HepG2 (cell line): ENCODE data around the gene B4GALT4. TPM values are rescaled to one million over a fixed set of nuclear protein-coding genes. Genes with fewer than 3 reads are reported as not detected.

Experiments
- ATAC-seq: fragments of 200-7000 bp; cut with Tn5 transposase; 3 replicates; pipeline ENCODE4 v1.9.1; 2020; ENCODE audit warnings: mild to moderate bottlenecking, moderate library complexity
- BruUV-seq: library from RNA; stranded (reverse); fragments of 400-500 nt; replicated peaks from 2 replicates; lab custom pipeline; 2021; lab: Mats Ljungman, UMichigan
- CTCF ChIA-PET: fragments of 300-600 bp; formaldehyde crosslinking; extraction: SDS; loops from one replicate; lab custom pipeline; 2021; ENCODE audit warnings: low total read pairs, inconsistent platforms, low intra/inter-chr PET ratio; lab: Yijun Ruan, JAX
- POLR2A ChIA-PET: fragments of 350-600 bp; sonication (Branson Sonifier 250); formaldehyde crosslinking; loops from one replicate; lab custom pipeline; 2020; ENCODE audit warnings: antibody characterized with exemption, inconsistent platforms; lab: Yijun Ruan, JAX
- DNase-seq: peaks from one replicate; pipeline ENCODE4 v3.0.0-alpha.2; 2015; ENCODE audit warnings: low spot score
- FAIRE-seq: peaks from 3 replicates; lab custom pipeline; 2011; peaks lifted over from hg19 to GRCh38; lab: Jason Lieb, UNC
- H2AFZ ChIP-seq: one replicate; pipeline ENCODE4 v1.6.1; 2011; ENCODE audit warnings: low read length, inconsistent platforms
- H3K27ac ChIP-seq: fragments of 300-600 bp; 3 replicates; pipeline ENCODE4 v1.8.0; 2011; ENCODE audit warnings: mixed run types, mild to moderate bottlenecking, mixed read lengths, low read length, inconsistent platforms; ENCODE audit not compliant: insufficient read depth; ENCODE audit errors: extremely low read length
- H3K27me3 ChIP-seq, 2 experiments: fragments of 200-600 bp in 1 of 2; 2 replicates in 1 of 2; 3 replicates in 1 of 2; pipeline versions ENCODE4 v1.6.0 to v1.8.0; 2011; ENCODE audit warnings: low read length in 2 of 2, mild to moderate bottlenecking in 2 of 2, moderate library complexity in 2 of 2, inconsistent platforms in 1 of 2; ENCODE audit not compliant: insufficient read depth in 2 of 2, control insufficient read depth in 1 of 2
- H3K36me3 ChIP-seq, 2 experiments: fragments of 200-600 bp in 1 of 2; replicated peaks in 1 of 2; 2 replicates in 1 of 2; 3 replicates in 1 of 2; pipeline versions ENCODE4 v1.5.1 to v1.8.0; 2011; ENCODE audit warnings: low read length in 2 of 2, inconsistent platforms in 1 of 2; ENCODE audit not compliant: insufficient read depth in 2 of 2, control insufficient read depth in 1 of 2
- H3K4me1 ChIP-seq: 2 replicates; pipeline ENCODE4 v1.5.1; 2012; ENCODE audit warnings: low read length, inconsistent platforms; ENCODE audit not compliant: insufficient read depth
- H3K4me2 ChIP-seq: 2 replicates; pipeline ENCODE4 v1.6.0; 2011; ENCODE audit warnings: low read depth, low read length, inconsistent platforms
- H3K4me3 ChIP-seq, 3 experiments: fragments of 200-600 bp in 1 of 3; sonication (generic), shearing (Covaris generic) in 1 of 3; replicated peaks in 1 of 3; 2 replicates each; pipeline ENCODE4 v1.5.1; 2011 to 2016; ENCODE audit warnings: low read length in 3 of 3, inconsistent platforms in 2 of 3, low read depth in 2 of 3, mild to moderate bottlenecking in 2 of 3, control low read depth in 1 of 3, mixed read lengths in 1 of 3; ENCODE audit not compliant: insufficient read depth in 1 of 3
- H3K79me2 ChIP-seq: one replicate; pipeline ENCODE4 v1.6.1; 2011; ENCODE audit warnings: low read length, inconsistent platforms; ENCODE audit not compliant: insufficient read depth
- H3K9ac ChIP-seq: 2 replicates; pipeline ENCODE4 v1.6.0; 2011; ENCODE audit warnings: mild to moderate bottlenecking, low read depth, low read length, inconsistent platforms; ENCODE audit not compliant: insufficient read depth
- H3K9me3 ChIP-seq: 2 replicates; pipeline ENCODE4 v1.5.1; 2012; ENCODE audit warnings: mild to moderate bottlenecking, low read length
- H4K20me1 ChIP-seq: 2 replicates; pipeline ENCODE4 v1.6.0; 2011; ENCODE audit warnings: inconsistent platforms, mild to moderate bottlenecking, low read length, moderate library complexity; ENCODE audit not compliant: insufficient read depth
- ERF ChIP-seq: IDR thresholded peaks from 2 replicates; pipeline ENCODE4 v1.6.1; 2018; ENCODE audit warnings: missing biosample characterization, missing genetic modification reagents
- HNRNPH1 ChIP-seq: fragments of 200-400 bp; formaldehyde crosslinking; optimal IDR thresholded peaks from 2 replicates; pipeline ENCODE3; 2017; ENCODE audit warnings: mild to moderate bottlenecking, low read depth, low read length
- MAZ ChIP-seq, 2 experiments: sonication (generic) in 1 of 2; formaldehyde crosslinking in 1 of 2; IDR thresholded peaks; 2 replicates each; pipeline versions ENCODE4 v1.5.0 to v1.6.1; 2012 to 2020; ENCODE audit warnings: low read depth in 2 of 2, mild to moderate bottlenecking in 2 of 2, borderline replicate concordance in 1 of 2, improper control_type of control experiment in 1 of 2, low read length in 1 of 2, missing genetic modification reagents in 1 of 2, moderate library complexity in 1 of 2
- STAT5B ChIP-seq: sonication (generic); formaldehyde crosslinking; IDR thresholded peaks from 2 replicates; pipeline ENCODE4 v1.4.0; 2020; ENCODE audit warnings: missing genetic modification reagents
- TAF1 ChIP-seq: sonication (generic); formaldehyde crosslinking; IDR thresholded peaks from 2 replicates; pipeline ENCODE4 v1.4.0; 2020; ENCODE audit warnings: missing genetic modification reagents
- THRA ChIP-seq: sonication (generic); formaldehyde crosslinking; IDR thresholded peaks from 2 replicates; pipeline ENCODE4 v1.4.0; 2020; ENCODE audit warnings: missing genetic modification reagents, borderline replicate concordance
- ZBED4 ChIP-seq: sonication (generic); formaldehyde crosslinking; IDR thresholded peaks from 2 replicates; pipeline ENCODE4 v1.4.0; 2020; ENCODE audit warnings: missing genetic modification reagents, borderline replicate concordance
- ZFP91 ChIP-seq: sonication (generic); formaldehyde crosslinking; IDR thresholded peaks from 2 replicates; pipeline ENCODE4 v1.9.0; 2022; ENCODE audit warnings: missing genetic modification reagents, mild to moderate bottlenecking, borderline replicate concordance
- ZNF549 ChIP-seq: sonication (generic); formaldehyde crosslinking; IDR thresholded peaks from 2 replicates; pipeline ENCODE4 v1.5.0; 2020; ENCODE audit warnings: missing genetic modification reagents
- ZNF556 ChIP-seq: sonication (generic); formaldehyde crosslinking; IDR thresholded peaks from 2 replicates; pipeline ENCODE4 v1.4.0; 2020; ENCODE audit warnings: mild to moderate bottlenecking, missing genetic modification reagents, borderline replicate concordance
- ZNF788 ChIP-seq: sonication (generic); formaldehyde crosslinking; IDR thresholded peaks from 2 replicates; pipeline ENCODE4 v1.5.0; 2020; ENCODE audit warnings: mild to moderate bottlenecking, missing genetic modification reagents, borderline replicate concordance
- ZNF850 ChIP-seq: sonication (generic); formaldehyde crosslinking; conservative IDR thresholded peaks from 2 replicates; pipeline ENCODE4 v1.9.0; 2021; ENCODE audit warnings: mild to moderate bottlenecking, missing genetic modification reagents
- WGBS: methylation state at CpG from one replicate; pipeline ENCODE4 v1.1.6; 2017; ENCODE audit warnings: low lambda C conversion rate; 5-methylcytosine and 5-hydroxymethylcytosine counted together
- in situ Hi-C: cut with HindIII; loops from 2 replicates; pipeline ENCODE4 v1.10.0; 2017; ENCODE audit warnings: low pct_unique_long_range_greater_than_20kb; ENCODE audit not compliant: extremely low pct_ligation_motif_present
- intact Hi-C: fragments of 100-400 bp; cut with micrococcal nuclease; formaldehyde crosslinking; loops from one replicate; pipeline ENCODE4 v1.10.0; 2022; ENCODE audit not compliant: unreplicated experiment
- polyA plus RNA-seq, 8 experiments: library from polyadenylated mRNA; depleted of rRNA in 3 of 8; stranded (reverse) in 7 of 8; unstranded in 1 of 8; fragments of >200 nt; fragmentation: Illumina TruSeq in 4 of 8; extraction: Trizol in 4 of 8; gene quantifications; 2 replicates each; pipeline versions ENCODE4 v1.2.1 to v1.2.3, GENCODE V29; 2011 to 2016; ENCODE audit warnings: low read depth in 4 of 8, missing spikeins in 1 of 8, mixed read lengths in 1 of 8; ENCODE audit not compliant: insufficient read depth in 1 of 8
- total RNA-seq, 5 experiments: library from RNA; depleted of rRNA; stranded (reverse); fragments of >200 nt; fragmentation: Illumina TruSeq; extraction: Trizol; gene quantifications; 2 replicates each; pipeline ENCODE4 v1.2.3, GENCODE V29; 2016; ENCODE audit warnings: low read depth in 1 of 5

Gene B4GALT4
- total and polyA plus RNA-seq, 2 of the 13 experiments (the other 11 are each of a cell fraction or from before 2014, with no cell fraction given) = 16.9 to 29.0 TPM

GRCh38 chr3:119187266-119187665 is 53.4 kb downstream of the B4GALT4 start (continued):
- TF ChIP-seq ZBED4 (CRISPR knock-in tag) = no peak
- TF ChIP-seq ZNF850 = no peak
- no peak for TF ChIP-seq HNRNPH1
- no peak for TF ChIP-seq TAF1 (CRISPR knock-in tag)
- TF ChIP-seq, all 625 proteins: peak for 0

- H3K4me2 ChIP-seq = peak overlapping the region; percentile 25; the same call in 1 of the 2 replicates
- DNase-seq (peak; percentile 12), ATAC-seq (peak; percentile 56; the same call in 2 of the 3 replicates), FAIRE-seq (no peak)
- H2AFZ ChIP-seq = no peak overlapping the region
- no peak overlapping the region for H3K9ac ChIP-seq
- WGBS = 20% methylated on average over 7 of the region's 7 CpGs
- H3K9me3 ChIP-seq = no peaks in the 10 kb centered on the region
- no peaks in the 10 kb centered on the region for H3K79me2 ChIP-seq
- H3K4me1 ChIP-seq = peaks cover 14% of the 10 kb centered on the region
- no peak overlapping the region for H3K4me3 ChIP-seq
- ChIA-PET POLR2A (no interaction called here), CTCF (no interaction called here)
- no TSS peak for BruUV-seq
- no peaks in the 10 kb centered on the region for H3K27me3 ChIP-seq
- no peaks in the 10 kb centered on the region for H4K20me1 ChIP-seq
- no peaks in the 10 kb centered on the region for H3K36me3 ChIP-seq
- intact Hi-C loops (no loop called here), in situ Hi-C loops (no loop called here)
- TF ChIP-seq ZFP91 (CRISPR knock-in tag) (no peak), ZNF549 (CRISPR knock-in tag) (no peak), MAZ (IDR thresholded peaks at IDR 0.05; ENCODE audit: borderline replicate concordance, low read depth, low read length) (no peak), MAZ (CRISPR knock-in tag; IDR thresholded peaks at IDR 0.05; ENCODE audit: low read depth) (no peak), THRA (no peak), ZNF556 (CRISPR knock-in tag) (no peak), ZNF788 (no peak), STAT5B (CRISPR knock-in tag) (no peak), ERF (CRISPR knock-in tag) (no peak)
- H3K27ac ChIP-seq = no peak overlapping the region
Measured at GRCh38 chr3:119184796-119185570, 55.7 kb downstream of the B4GALT4 start.
